Measurements from ENCODE around the gene MUC6.

Gene MUC6

DNA sequence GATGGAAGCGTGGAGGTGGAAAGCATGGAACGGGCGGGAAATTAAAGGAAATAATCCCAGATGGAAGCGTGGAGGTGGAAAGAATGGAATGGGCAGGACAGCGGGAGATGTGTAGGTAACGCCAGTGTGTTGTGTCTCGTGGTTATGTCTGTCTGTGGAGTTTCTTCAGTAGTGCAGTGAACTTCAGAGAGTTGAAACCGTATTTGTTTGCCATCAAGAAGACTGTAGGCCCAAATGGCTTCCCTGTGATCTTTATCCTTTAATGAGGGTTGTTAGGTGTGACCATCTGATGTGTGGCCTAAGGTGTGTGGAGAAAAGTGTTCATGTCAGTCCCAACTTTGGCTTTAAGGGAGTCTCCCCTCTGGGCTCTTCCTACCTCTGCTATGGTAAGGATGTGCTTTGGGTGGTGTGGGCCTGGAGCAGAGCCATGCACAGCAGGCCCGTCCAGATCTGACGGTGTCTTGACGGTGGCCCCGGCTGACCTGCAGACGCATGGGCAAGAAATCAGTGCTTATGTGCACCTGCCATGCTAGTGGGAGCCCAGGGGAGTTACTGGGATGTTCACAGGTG, 71.2 kb downstream of the MUC6 start:
- no peak for DNase-seq (ENCODE audit: low read depth)

DNA sequence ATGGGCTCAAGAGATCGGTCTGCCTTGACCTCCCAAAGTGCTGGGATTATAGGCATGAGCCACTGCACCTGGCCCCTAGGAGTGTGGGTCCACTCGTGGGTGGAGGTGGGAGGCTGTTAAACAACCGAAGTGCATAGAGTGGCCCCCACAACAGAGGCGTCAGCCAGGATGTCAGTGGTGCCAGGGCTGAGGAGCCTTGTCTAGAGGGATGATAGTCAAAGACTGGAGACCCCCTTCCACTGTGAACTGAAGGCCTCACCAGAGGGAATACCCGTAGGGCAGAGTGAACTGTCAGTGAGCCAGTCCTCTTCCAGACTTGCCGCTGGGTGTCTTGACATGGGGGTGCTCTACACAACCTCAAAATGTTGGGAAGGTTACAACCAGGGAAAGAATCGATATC, 72.7 kb downstream of the MUC6 start:
- DNase-seq (ENCODE audit: low read depth) = no peak
